DND-41 (cell line): Measurements from ENCODE around the gene RAI1.

Experiments
- EZH2 ChIP-seq: IDR thresholded peaks from 3 replicates; pipeline ENCODE4 v1.6.1; 2012; ENCODE audit warnings: borderline replicate concordance, low read depth, mild to moderate bottlenecking, moderate library complexity, low read length, inconsistent platforms; ENCODE audit not compliant: severe bottlenecking
- TF ChIP-seq, protein P1 (sequence below): IDR thresholded peaks from 2 replicates; pipeline ENCODE4 v1.5.1; 2012; ENCODE audit warnings: borderline replicate concordance, low read length, moderate library complexity, mild to moderate bottlenecking; ENCODE audit not compliant: poor library complexity, severe bottlenecking; ENCODE audit errors: extremely low read depth

DNA sequence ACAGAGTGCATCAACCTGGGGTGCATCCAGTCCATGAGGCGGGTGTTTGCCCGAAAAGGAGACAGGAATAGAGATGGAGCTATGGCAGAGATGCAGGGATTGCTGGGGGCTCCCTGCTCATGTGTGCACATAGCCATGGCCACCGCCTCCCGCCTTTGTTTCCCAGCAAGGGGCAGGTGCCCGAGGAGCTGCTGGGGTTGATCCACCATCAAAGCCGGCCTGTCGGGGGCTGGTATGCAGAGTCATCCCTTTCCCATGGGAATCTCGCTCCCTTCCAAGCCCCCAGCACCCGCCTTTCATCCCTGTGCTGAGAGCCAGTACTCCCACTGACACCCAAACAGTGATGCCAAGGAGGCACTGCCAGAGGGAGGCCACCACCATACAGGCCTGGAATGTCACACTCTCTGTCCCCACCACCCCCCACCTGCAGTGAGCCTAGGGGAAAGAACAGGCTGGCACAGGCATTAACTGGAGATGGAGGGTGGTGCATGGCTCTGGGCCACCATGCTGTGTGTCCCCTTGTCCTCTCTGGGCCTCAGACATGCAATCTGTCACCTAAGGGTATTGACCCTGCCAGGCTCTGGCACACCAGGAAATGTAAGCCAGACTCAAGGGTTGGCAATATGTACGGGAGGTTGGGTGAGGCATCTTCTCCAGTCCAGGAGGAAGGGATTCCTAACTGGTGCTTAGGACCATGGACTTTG, 90.4 kb downstream of the RAI1 start:
- TF ChIP-seq, protein P1, sequence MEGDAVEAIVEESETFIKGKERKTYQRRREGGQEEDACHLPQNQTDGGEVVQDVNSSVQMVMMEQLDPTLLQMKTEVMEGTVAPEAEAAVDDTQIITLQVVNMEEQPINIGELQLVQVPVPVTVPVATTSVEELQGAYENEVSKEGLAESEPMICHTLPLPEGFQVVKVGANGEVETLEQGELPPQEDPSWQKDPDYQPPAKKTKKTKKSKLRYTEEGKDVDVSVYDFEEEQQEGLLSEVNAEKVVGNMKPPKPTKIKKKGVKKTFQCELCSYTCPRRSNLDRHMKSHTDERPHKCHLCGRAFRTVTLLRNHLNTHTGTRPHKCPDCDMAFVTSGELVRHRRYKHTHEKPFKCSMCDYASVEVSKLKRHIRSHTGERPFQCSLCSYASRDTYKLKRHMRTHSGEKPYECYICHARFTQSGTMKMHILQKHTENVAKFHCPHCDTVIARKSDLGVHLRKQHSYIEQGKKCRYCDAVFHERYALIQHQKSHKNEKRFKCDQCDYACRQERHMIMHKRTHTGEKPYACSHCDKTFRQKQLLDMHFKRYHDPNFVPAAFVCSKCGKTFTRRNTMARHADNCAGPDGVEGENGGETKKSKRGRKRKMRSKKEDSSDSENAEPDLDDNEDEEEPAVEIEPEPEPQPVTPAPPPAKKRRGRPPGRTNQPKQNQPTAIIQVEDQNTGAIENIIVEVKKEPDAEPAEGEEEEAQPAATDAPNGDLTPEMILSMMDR, result no peak
- TF ChIP-seq EZH2, result no peak
